Stomach (tissue), 19 donors: Measurements from ENCODE around the gene FLOT1. TPM values are rescaled to one million over a fixed set of nuclear protein-coding genes. Genes with fewer than 3 reads are reported as not detected.

Source experiments
- DNase-seq, 2 donors: peaks; one replicate each; pipeline versions ENCODE4 v3.0.0 to v3.0.0-alpha.2; 2013 to 2019
- H3K27ac ChIP-seq, 5 donors: fragments of 200-600 bp in 4 of 5; sonication (generic) in 4 of 5; one replicate each; pipeline ENCODE4 v1.5.1; 2013 to 2019; ENCODE audit warnings: mild to moderate bottlenecking in 1 of 5, moderate library complexity in 1 of 5
- H3K27me3 ChIP-seq, 3 donors: fragments of 200-600 bp; sonication (generic); one replicate each; pipeline ENCODE4 v1.5.1; 2017 to 2019; ENCODE audit warnings: mixed run types in 1 of 3
- H3K36me3 ChIP-seq, 4 donors: fragments of 200-600 bp; sonication (generic); 1 replicate in 3 of 4; 2 replicates in 1 of 4; pipeline ENCODE4 v1.5.1; 2016 to 2019
- H3K4me1 ChIP-seq, 4 donors: fragments of 200-600 bp; sonication (generic); one replicate each; pipeline ENCODE4 v1.5.1; 2016 to 2019
- H3K4me3 ChIP-seq, 4 donors: fragments of 200-600 bp; sonication (generic) in 3 of 4; one replicate each; pipeline ENCODE4 v1.5.1; 2016 to 2019; ENCODE audit warnings: mild to moderate bottlenecking in 1 of 4
- H3K9me3 ChIP-seq, 4 donors: fragments of 200-600 bp; sonication (generic); one replicate each; pipeline ENCODE4 v1.5.1; 2016 to 2019
- EP300 ChIP-seq: sonication (generic); formaldehyde crosslinking; IDR thresholded peaks from one replicate; pipeline ENCODE4 v1.6.1; 2017; ENCODE audit warnings: antibody characterized with exemption
- POLR2A ChIP-seq, 4 donors: fragments of 450-650 bp; IDR thresholded peaks; one replicate each; pipeline ENCODE4 v1.6.1; 2016; ENCODE audit warnings: antibody characterized with exemption in 4 of 4, control low read depth in 2 of 4, mild to moderate bottlenecking in 1 of 4, moderate library complexity in 1 of 4
- POLR2AphosphoS5 ChIP-seq, 3 donors: sonication (generic); formaldehyde crosslinking; IDR thresholded peaks; one replicate each; pipeline ENCODE4 v1.6.1; 2016; ENCODE audit warnings: antibody characterized with exemption in 3 of 3
- WGBS, 5 donors: extraction: QIAGEN DNeasy Blood & Tissue Kit in 3 of 5; methylation state at CpG; one replicate each; pipeline versions ENCODE4 v1.1.5 to v1.1.7; 2013 to 2018; 5-methylcytosine and 5-hydroxymethylcytosine counted together
- intact Hi-C: fragments of 100-400 bp; cut with DNase I; formaldehyde crosslinking; loops from one replicate; pipeline ENCODE4 v1.15.1; 2023; ENCODE audit warnings: low total_unique reads
- long read RNA-seq, 10 donors: transcript quantifications; one replicate each; lab custom pipeline, GENCODE V29; 2026
- polyA plus RNA-seq, 3 donors: library from polyadenylated mRNA; stranded (reverse); fragments of 200-250 nt; gene quantifications; one replicate each; pipeline ENCODE4 v1.2.3, GENCODE V29; 2013
- total RNA-seq, 5 donors: library from RNA; depleted of rRNA; stranded (reverse); fragments of >200 nt; gene quantifications; one replicate each; pipeline versions ENCODE4 v1.1.0 to v1.2.3, GENCODE V29; 2014 to 2016
- TF ChIP-seq, protein P1 (sequence below), 7 experiments: fragments of 450-650 bp in 4 of 7; fragments of 200-600 bp in 3 of 7; sonication (generic) in 3 of 7; IDR thresholded peaks; one replicate each; pipeline ENCODE4 v1.5.1; 2016 to 2019; ENCODE audit warnings: antibody characterized with exemption in 7 of 7, control low read depth in 2 of 7, mild to moderate bottlenecking in 1 of 7
- donor health status: healthy with polysubstance abuse.
- donor health status: Bipolar disorder and iron deficiency.
- donor health status: healthy.

FLOT1 gene, protein sequence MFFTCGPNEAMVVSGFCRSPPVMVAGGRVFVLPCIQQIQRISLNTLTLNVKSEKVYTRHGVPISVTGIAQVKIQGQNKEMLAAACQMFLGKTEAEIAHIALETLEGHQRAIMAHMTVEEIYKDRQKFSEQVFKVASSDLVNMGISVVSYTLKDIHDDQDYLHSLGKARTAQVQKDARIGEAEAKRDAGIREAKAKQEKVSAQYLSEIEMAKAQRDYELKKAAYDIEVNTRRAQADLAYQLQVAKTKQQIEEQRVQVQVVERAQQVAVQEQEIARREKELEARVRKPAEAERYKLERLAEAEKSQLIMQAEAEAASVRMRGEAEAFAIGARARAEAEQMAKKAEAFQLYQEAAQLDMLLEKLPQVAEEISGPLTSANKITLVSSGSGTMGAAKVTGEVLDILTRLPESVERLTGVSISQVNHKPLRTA
- total RNA-seq (100 to 1,000 TPM in 2 of 5 donors, 10 to 100 TPM in 3; 40.6 to 201 (median 74.7) TPM), polyA plus RNA-seq (100 to 1,000 TPM; 145 to 178 (median 151) TPM)
- long read RNA-seq, donor 1, transcript FLOT1-201 (13 exons, 1,912 nt): major isoform, 7 of 13 reads
- long read RNA-seq, donor 1, partial matches to known transcripts: 6 of 13 reads
- long read RNA-seq, donor 1, other reads (novel, unspliced or antisense): 0 of 13 reads
- long read RNA-seq, donor 2, transcript FLOT1-201 (13 exons, 1,912 nt): major isoform, 19 of 20 reads
- long read RNA-seq, donor 2, partial matches to known transcripts: 0 of 20 reads
- long read RNA-seq, donor 2, other reads (novel, unspliced or antisense): 0 of 20 reads
- long read RNA-seq, donor 3, transcript FLOT1-201 (13 exons, 1,912 nt): major isoform, 5 of 25 reads
- long read RNA-seq, donor 3, partial matches to known transcripts: 17 of 25 reads
- long read RNA-seq, donor 3, other reads (novel, unspliced or antisense): 0 of 25 reads
- long read RNA-seq, donor 4: 0 reads
- long read RNA-seq, donor 5, transcript FLOT1-201 (13 exons, 1,912 nt): major isoform, 15 of 39 reads
- long read RNA-seq, donor 5, partial matches to known transcripts: 24 of 39 reads
- long read RNA-seq, donor 5, other reads (novel, unspliced or antisense): 0 of 39 reads
- long read RNA-seq, donor 6, transcript FLOT1-201 (13 exons, 1,912 nt): major isoform, 37 of 100 reads
- long read RNA-seq, donor 6, partial matches to known transcripts: 57 of 100 reads
- long read RNA-seq, donor 6, other reads (novel, unspliced or antisense): 0 of 100 reads
- long read RNA-seq, donor 7, transcript FLOT1-201 (13 exons, 1,912 nt): major isoform, 24 of 45 reads
- long read RNA-seq, donor 7, partial matches to known transcripts: 21 of 45 reads
- long read RNA-seq, donor 7, other reads (novel, unspliced or antisense): 0 of 45 reads
- long read RNA-seq, donor 8, transcript FLOT1-201 (13 exons, 1,912 nt): major isoform, 21 of 53 reads
- long read RNA-seq, donor 8, partial matches to known transcripts: 31 of 53 reads
- long read RNA-seq, donor 8, other reads (novel, unspliced or antisense): 0 of 53 reads
- long read RNA-seq, donor 9, transcript FLOT1-201 (13 exons, 1,912 nt): major isoform, 10 of 16 reads
- long read RNA-seq, donor 9, partial matches to known transcripts: 6 of 16 reads
- long read RNA-seq, donor 9, other reads (novel, unspliced or antisense): 0 of 16 reads
- long read RNA-seq, donor 10, partial matches to known transcripts: 0 of 7 reads
- long read RNA-seq, donor 10, other reads (novel, unspliced or antisense): 0 of 7 reads

- Histone ChIP-seq H3K36me3 (peaks cover 23 to 39% (median 36%) of the 10 kb centered on the region in 4 donors), H3K27ac (peak within 1 kb of the TSS; percentile 89 to 99 (median 96)), H3K9me3 (no peaks in the 10 kb centered on the region), H3K4me1 (peaks cover 36 to 78% (median 75%) of the 10 kb centered on the region in 4 donors), H3K4me3 (peak within 1 kb of the TSS; percentile 58 to 87 (median 72)), H3K27me3 (no peaks in the 10 kb centered on the region)
- DNase-seq: peak; percentile 98 to 99
- intact Hi-C loops: loop anchor here (10.0 kb wide), 1 partner anchor 82 kb away; no protein-coding TSS in a partner anchor
- TF ChIP-seq POLR2AphosphoS5 (IDR thresholded peaks at IDR 0.05): peak; percentile 86 to 99 (median 92)
- TF ChIP-seq EP300: peak; percentile 20
- TF ChIP-seq, protein P1, sequence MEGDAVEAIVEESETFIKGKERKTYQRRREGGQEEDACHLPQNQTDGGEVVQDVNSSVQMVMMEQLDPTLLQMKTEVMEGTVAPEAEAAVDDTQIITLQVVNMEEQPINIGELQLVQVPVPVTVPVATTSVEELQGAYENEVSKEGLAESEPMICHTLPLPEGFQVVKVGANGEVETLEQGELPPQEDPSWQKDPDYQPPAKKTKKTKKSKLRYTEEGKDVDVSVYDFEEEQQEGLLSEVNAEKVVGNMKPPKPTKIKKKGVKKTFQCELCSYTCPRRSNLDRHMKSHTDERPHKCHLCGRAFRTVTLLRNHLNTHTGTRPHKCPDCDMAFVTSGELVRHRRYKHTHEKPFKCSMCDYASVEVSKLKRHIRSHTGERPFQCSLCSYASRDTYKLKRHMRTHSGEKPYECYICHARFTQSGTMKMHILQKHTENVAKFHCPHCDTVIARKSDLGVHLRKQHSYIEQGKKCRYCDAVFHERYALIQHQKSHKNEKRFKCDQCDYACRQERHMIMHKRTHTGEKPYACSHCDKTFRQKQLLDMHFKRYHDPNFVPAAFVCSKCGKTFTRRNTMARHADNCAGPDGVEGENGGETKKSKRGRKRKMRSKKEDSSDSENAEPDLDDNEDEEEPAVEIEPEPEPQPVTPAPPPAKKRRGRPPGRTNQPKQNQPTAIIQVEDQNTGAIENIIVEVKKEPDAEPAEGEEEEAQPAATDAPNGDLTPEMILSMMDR (IDR thresholded peaks at IDR 0.05): no peak
- TF ChIP-seq POLR2A (IDR thresholded peaks at IDR 0.05): peak in 1 of 4 donors; percentile 47
- 0 to 1% (median 1%) methylated on average over 41 to 66 of the region's 66 CpGs for WGBS, 5 donors
Observed at GRCh38 chr6:30742316-30743098, at the start of gene FLOT1. TSS of gene FLOT1 (minus strand) at chr6:30742687. CDS start at chr6:30742189, 498 bp downstream.

- DNase-seq: peak in 1 of 2 donors; percentile 39
- H3K36me3 ChIP-seq: no peaks in the 10 kb centered on the region
- whole genome bisulfite sequencing, 5 donors: 54 to 93% (median 56%) methylated on average over 3 to 4 of the region's 4 CpGs
- TF ChIP-seq POLR2AphosphoS5 (IDR thresholded peaks at IDR 0.05) (no peak), POLR2A (IDR thresholded peaks at IDR 0.05) (no peak), EP300 (no peak)
- TF ChIP-seq, protein P1 (IDR thresholded peaks at IDR 0.05): no peak
- no peak overlapping the region for H3K27ac ChIP-seq
- no peak overlapping the region for H3K4me3 ChIP-seq
- no peaks in the 10 kb centered on the region for H3K9me3 ChIP-seq
- intact Hi-C loops: no loop called here
- H3K4me1 ChIP-seq: peaks cover 8 to 36% (median 18%) of the 10 kb centered on the region in 4 donors
- H3K27me3 ChIP-seq: no peaks in the 10 kb centered on the region
Observed at GRCh38 chr6:30790724-30791383, 48.4 kb upstream of the FLOT1 start.

DNA sequence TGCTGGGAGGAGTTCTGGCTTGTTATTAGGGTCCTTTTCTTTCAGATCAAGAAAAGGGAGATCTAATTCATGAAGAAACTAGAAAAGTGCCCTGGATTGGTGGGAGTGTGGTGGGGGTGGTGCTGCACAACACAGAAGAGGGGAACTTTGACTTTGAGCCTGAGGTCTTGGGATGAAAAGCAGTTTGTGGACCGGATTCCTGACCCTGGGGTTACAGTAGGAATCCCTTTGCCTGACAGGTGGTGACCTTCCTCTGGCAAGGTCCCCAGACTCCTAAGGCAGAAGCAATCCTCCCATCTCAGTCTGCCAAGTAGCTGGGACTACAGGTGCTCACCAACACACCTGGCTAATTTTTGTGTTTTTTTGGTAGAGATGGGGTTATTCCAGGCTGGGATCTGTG lies 47.1 kb upstream of the FLOT1 start:
- no peak for DNase-seq
- intact Hi-C loops: no loop called here
- Histone ChIP-seq H3K27me3 (no peaks in the 10 kb centered on the region), H3K4me1 (peaks cover 8 to 36% (median 18%) of the 10 kb centered on the region in 4 donors), H3K4me3 (no peak overlapping the region), H3K27ac (no peak overlapping the region), H3K36me3 (no peaks in the 10 kb centered on the region), H3K9me3 (no peaks in the 10 kb centered on the region)
- WGBS, 5 donors: 0 to 68% (median 45%) methylated on average over 1 of the region's 1 CpG
- TF ChIP-seq, protein P1 (IDR thresholded peaks at IDR 0.05): no peak
- TF ChIP-seq EP300: no peak
- TF ChIP-seq POLR2A (IDR thresholded peaks at IDR 0.05): no peak
- TF ChIP-seq POLR2AphosphoS5 (IDR thresholded peaks at IDR 0.05): no peak
